Kidney epithelial cell (primary cell): ENCODE measurements around the gene ARTN. TPM values are rescaled to one million over a fixed set of nuclear protein-coding genes. Genes with fewer than 3 reads are reported as not detected.

Experiments used
- DNase-seq: peaks from one replicate; pipeline ENCODE4 v3.0.0-alpha.2; 2010; ENCODE audit warnings: low read depth
- H3K27me3 ChIP-seq: 2 replicates; pipeline ENCODE4 v1.6.0; 2011; ENCODE audit warnings: low read length; ENCODE audit not compliant: control insufficient read depth, insufficient read depth
- H3K36me3 ChIP-seq: 2 replicates; pipeline ENCODE4 v1.5.1; 2011; ENCODE audit warnings: low read length; ENCODE audit not compliant: control insufficient read depth, insufficient read depth
- H3K4me3 ChIP-seq: 2 replicates; pipeline ENCODE4 v1.5.1; 2011; ENCODE audit warnings: low read depth, mild to moderate bottlenecking, control low read depth, low read length
- total RNA-seq: library from RNA; depleted of rRNA; stranded (reverse); fragments of >200 nt; gene quantifications from 2 replicates; pipeline ENCODE4 v1.2.3, GENCODE V29; 2015
- TF ChIP-seq, protein P1 (sequence below): IDR thresholded peaks from 2 replicates; pipeline ENCODE4 v1.5.1; 2011; ENCODE audit warnings: mild to moderate bottlenecking, moderate library complexity, low read length, control low read depth, inconsistent platforms; ENCODE audit not compliant: insufficient read depth, poor library complexity, severe bottlenecking

Gene ARTN
- total RNA-seq, 1 donor from 2014 or later = 4.7 TPM

DNA sequence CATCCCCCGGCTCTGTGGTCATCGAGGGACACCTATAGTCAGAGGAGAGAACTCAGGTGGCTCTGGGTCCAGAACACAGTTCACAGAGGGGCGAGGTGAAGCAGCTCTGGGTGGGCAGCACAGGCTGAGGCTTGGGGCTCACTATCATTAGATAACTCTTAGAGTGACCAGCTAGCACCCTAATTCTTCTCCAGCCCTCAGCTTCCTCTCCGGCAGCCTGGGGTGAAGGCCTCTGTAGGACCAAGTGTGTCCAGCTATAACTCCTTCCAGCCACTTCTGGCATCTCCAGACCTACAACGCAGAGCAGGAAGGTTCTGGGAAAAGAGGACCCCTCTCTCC, 1.4 kb downstream of the ARTN start:
- DNase-seq = no peak
- TF ChIP-seq, protein P1, sequence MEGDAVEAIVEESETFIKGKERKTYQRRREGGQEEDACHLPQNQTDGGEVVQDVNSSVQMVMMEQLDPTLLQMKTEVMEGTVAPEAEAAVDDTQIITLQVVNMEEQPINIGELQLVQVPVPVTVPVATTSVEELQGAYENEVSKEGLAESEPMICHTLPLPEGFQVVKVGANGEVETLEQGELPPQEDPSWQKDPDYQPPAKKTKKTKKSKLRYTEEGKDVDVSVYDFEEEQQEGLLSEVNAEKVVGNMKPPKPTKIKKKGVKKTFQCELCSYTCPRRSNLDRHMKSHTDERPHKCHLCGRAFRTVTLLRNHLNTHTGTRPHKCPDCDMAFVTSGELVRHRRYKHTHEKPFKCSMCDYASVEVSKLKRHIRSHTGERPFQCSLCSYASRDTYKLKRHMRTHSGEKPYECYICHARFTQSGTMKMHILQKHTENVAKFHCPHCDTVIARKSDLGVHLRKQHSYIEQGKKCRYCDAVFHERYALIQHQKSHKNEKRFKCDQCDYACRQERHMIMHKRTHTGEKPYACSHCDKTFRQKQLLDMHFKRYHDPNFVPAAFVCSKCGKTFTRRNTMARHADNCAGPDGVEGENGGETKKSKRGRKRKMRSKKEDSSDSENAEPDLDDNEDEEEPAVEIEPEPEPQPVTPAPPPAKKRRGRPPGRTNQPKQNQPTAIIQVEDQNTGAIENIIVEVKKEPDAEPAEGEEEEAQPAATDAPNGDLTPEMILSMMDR = no peak
- Histone ChIP-seq H3K4me3 (no peak overlapping the region), H3K27me3 (no peaks in the 10 kb centered on the region), H3K36me3 (peaks cover 3% of the 10 kb centered on the region)

DNA sequence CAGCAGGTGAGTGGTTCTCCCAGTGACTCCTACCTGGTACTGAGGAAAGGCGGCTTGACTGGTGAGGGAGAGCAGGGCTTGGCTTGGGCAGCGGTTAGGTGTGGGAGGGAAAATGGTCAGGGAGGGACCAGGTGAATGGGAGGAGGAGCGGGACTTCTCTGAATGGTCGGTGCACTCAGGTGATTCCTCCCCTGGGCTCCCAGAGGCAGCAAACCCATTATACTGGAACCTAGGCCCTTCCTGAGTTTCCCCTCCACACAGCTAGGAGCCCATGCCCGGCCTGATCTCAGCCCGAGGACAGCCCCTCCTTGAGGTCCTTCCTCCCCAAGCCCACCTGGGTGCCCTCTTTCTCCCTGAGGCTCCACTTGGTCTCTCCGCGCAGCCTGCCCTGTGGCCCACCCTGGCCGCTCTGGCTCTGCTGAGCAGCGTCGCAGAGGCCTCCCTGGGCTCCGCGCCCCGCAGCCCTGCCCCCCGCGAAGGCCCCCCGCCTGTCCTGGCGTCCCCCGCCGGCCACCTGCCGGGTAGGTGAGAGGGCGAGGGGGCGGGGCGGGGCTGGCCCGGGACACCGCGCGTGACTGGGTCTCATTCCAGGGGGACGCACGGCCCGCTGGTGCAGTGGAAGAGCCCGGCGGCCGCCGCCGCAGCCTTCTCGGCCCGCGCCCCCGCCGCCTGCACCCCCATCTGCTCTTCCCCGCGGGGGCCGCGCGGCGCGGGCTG, 2.3 kb downstream of the ARTN start:
- no peaks in the 10 kb centered on the region for H3K36me3 ChIP-seq
- no peaks in the 10 kb centered on the region for H3K27me3 ChIP-seq
- TF ChIP-seq, protein P1 = no peak
- peak overlapping the region; percentile 27 for H3K4me3 ChIP-seq
- DNase-seq = no peak

DNA sequence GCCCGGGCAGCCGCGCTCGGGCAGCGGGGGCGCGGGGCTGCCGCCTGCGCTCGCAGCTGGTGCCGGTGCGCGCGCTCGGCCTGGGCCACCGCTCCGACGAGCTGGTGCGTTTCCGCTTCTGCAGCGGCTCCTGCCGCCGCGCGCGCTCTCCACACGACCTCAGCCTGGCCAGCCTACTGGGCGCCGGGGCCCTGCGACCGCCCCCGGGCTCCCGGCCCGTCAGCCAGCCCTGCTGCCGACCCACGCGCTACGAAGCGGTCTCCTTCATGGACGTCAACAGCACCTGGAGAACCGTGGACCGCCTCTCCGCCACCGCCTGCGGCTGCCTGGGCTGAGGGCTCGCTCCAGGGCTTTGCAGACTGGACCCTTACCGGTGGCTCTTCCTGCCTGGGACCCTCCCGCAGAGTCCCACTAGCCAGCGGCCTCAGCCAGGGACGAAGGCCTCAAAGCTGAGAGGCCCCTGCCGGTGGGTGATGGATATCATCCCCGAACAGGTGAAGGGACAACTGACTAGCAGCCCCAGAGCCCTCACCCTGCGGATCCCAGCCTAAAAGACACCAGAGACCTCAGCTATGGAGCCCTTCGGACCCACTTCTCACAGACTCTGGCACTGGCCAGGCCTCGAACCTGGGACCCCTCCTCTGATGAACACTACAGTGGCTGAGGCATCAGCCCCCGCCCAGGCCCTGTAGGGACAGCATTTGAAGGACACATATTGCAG, 3.0 kb downstream of the ARTN start:
- TF ChIP-seq, protein P1 = no peak
- no peak for DNase-seq
- Histone ChIP-seq H3K36me3 (no peaks in the 10 kb centered on the region), H3K27me3 (no peaks in the 10 kb centered on the region), H3K4me3 (peak overlapping the region; percentile 19)

DNA sequence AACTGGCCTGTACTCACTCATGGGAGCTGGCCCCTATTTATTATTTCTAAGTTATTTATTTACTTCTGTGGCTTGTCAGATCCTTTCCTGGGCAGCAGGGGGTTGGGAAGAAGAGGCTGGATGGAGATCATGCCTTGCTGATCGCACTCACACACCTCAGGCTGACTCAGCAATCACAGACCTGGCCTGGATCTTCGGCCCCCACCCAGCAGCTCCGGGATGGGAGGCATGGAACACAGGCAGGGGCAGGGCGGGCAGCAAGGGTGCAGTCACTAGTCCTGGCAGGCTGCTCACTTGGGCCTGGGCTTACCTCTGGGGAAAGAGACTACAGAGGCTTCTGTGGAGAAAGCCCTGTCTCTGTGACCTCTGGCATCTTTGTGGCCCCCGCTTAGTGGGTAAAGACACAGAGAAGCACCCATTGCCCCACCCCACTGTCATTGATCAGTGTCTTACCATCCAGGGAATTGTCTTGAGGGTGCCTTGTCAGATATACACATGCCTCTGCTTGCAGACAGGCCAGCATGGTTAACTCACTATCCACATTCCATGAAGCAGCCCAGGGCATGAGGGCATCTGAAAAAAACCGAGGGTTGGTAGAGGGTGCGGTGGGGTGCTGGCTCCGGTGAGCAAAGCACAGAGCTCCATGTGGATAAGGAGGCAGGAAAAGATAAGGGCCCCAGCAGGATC, 3.7 kb downstream of the ARTN start:
- DNase-seq = peak; percentile 65
- H3K27me3 ChIP-seq = no peaks in the 10 kb centered on the region
- no peaks in the 10 kb centered on the region for H3K36me3 ChIP-seq
- TF ChIP-seq, protein P1 = no peak
- H3K4me3 ChIP-seq = no peak overlapping the region

DNA sequence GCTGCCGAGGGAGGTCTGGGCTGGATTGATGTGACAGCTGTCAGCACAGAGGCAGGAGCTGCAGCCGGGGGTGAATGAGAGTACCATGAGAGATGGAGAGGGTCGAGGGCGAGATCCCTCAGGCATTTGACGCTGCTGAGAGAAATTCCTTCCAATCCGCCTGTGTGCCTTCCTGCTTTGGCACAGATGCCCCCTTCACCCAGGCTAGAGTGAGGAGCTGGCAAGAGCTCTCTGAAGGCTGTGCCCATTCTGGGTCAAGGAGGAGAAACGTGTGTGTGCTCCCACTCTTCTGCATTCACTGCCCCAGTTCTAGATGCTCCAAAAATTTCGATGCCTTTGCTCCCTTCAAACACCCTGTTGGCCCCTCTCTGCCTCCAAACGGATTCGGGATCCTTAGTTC, 4.8 kb downstream of the ARTN start:
- Histone ChIP-seq H3K27me3 (no peaks in the 10 kb centered on the region), H3K36me3 (no peaks in the 10 kb centered on the region), H3K4me3 (no peak overlapping the region)
- no peak for DNase-seq
- TF ChIP-seq, protein P1 = no peak
